ENCODE results near the gene CDC42BPG.

CDC42BPG gene

GRCh38 chr11:64844330-64845128 is at the start of gene CDC42BPG:
TSS of gene CDC42BPG (minus strand) at chr11:64844653. CDS start at chr11:64844569, 84 bp downstream.
- in situ Hi-C loops (cut with MboI; ENCODE audit: low pct_unique_long_range_greater_than_20kb, low sequenced_read_pairs), result no loop called here
- peak; percentile 62 for DNase-seq

- no peak for DNase-seq
- in situ Hi-C loops (cut with MboI; ENCODE audit: low pct_unique_long_range_greater_than_20kb, low sequenced_read_pairs), result no loop called here
Observed at GRCh38 chr11:64893194-64894069, 49.0 kb upstream of the CDC42BPG start.

GRCh38 chr11:64892838-64893193 is 48.4 kb upstream of the CDC42BPG start:
- in situ Hi-C loops (cut with MboI; ENCODE audit: low pct_unique_long_range_greater_than_20kb, low sequenced_read_pairs), result no loop called here
- DNase-seq, result no peak

DNA sequence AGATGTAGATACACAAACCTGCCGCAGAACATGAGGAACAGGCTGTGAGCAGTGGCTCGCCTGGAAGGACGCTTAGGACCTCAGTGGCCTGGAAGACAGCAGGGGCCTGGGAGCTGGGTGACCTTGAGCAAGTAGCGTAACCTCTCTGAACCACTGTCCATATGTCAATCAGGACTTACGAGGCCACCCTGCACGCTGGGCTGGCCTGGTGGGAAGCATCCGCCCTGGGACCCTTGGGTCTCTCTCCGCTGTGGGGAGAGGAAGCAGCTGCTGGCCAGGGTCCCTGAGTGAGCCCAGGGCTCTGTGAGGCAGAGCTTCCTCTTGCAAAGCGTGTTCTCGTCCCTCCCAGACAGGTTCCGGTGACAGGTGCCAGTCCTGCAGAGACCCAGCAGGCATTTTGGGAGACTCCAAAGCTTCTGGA is 48.0 kb upstream of the CDC42BPG start:
- in situ Hi-C loops (cut with MboI; ENCODE audit: low pct_unique_long_range_greater_than_20kb, low sequenced_read_pairs), result no loop called here
- no peak for DNase-seq

GRCh38 chr11:64891880-64892279 is 47.4 kb upstream of the CDC42BPG start:
- no peak for DNase-seq
- in situ Hi-C loops (cut with MboI; ENCODE audit: low pct_unique_long_range_greater_than_20kb, low sequenced_read_pairs), result no loop called here

DNA sequence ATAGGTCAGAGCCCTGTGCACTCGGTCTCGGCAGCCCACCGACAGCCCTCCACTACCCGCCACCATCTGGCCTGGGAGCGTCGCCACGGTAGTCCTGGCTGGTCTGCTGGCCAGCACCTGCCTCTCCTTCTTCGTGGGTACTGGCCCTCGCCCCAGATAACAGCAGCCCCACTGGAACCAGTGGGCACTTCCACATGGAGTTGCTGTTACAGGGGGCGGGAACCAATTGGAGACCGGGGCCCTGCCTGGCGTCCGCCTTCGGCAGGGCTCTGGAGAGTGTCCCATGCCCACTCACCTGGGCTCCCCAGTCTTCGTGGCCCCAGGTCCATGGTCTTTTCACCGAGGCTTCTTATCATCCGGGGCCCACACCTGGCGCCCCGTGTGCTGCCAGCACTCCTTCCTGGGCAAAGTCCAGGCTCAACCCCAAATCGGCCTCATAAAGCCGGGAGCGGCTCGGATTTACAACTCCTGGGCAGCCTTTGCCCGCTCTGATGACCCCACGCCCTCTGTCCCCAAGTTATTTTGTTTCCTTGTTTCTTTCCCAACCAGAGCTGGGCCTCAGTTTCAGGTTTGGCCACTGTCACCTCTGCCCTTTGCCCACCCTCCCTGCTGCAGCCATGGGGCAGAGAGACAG is 46.9 kb upstream of the CDC42BPG start:
- in situ Hi-C loops (cut with MboI; ENCODE audit: low pct_unique_long_range_greater_than_20kb, low sequenced_read_pairs), result no loop called here
- DNase-seq, result no peak

DNA sequence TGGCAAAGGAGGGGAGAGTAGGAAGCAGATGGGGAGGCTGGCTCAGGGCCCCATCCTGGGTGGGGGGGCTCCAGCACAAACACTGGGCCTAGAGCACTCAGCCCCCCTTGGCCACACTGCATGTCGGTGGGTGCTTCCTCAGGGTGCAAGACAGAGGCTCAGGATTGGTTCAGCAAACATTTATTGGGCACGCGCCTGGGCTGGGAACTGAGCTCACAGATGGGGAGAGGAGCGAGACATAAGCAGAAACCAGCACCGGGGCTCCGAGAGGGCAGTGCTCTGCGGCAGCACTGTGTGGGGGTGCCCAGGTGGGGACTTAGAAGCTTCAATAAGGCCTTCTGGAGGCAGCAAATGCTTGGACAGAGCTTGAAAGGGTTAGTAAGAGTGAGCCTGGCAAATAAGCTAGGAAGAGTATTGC is 46.1 kb upstream of the CDC42BPG start:
- in situ Hi-C loops (cut with MboI; ENCODE audit: low pct_unique_long_range_greater_than_20kb, low sequenced_read_pairs), result no loop called here
- no peak for DNase-seq

DNA sequence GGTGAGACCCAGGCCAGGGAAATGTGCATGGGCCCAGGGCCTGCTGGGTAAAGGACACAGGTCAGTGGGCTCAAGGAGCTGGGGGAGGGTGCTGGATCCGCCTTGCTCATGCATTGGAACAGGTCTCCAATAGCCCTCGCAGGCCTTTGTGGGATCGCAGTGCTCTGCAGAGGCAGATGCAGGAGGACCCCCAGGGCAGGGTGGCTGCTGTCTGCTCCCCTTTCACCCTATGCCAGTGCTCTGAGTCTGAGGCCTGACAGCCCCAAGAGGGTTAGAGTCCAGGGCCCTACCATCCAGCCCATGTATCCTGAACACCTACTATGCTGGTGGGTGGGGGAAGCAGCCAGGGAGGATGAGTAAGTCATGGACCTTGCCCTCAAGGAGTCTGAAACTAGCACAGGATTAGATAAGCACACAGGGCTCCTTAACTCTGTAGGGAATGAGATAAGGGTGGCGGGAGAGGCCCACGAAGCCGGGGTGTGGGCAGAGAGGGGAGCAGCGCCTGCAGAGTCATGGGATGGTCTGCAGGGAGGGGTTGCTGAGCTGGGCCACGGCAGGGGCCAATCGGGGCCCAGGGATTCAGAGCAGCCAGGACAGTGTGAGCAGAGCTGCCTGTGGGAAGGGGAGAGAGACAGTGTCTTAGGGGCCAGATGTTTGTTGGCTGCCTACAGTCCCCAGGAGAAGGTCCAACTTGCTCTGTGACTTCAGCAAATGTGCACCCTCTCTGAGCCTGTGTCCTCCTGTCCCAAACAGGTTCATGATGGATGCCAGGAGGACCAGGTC is 44.5 kb upstream of the CDC42BPG start:
- peak; percentile 24 for DNase-seq
- in situ Hi-C loops (cut with MboI; ENCODE audit: low pct_unique_long_range_greater_than_20kb, low sequenced_read_pairs), result no loop called here

GRCh38 chr11:64888406-64888728 is 43.9 kb upstream of the CDC42BPG start:
- in situ Hi-C loops (cut with MboI; ENCODE audit: low pct_unique_long_range_greater_than_20kb, low sequenced_read_pairs), result no loop called here

DNA sequence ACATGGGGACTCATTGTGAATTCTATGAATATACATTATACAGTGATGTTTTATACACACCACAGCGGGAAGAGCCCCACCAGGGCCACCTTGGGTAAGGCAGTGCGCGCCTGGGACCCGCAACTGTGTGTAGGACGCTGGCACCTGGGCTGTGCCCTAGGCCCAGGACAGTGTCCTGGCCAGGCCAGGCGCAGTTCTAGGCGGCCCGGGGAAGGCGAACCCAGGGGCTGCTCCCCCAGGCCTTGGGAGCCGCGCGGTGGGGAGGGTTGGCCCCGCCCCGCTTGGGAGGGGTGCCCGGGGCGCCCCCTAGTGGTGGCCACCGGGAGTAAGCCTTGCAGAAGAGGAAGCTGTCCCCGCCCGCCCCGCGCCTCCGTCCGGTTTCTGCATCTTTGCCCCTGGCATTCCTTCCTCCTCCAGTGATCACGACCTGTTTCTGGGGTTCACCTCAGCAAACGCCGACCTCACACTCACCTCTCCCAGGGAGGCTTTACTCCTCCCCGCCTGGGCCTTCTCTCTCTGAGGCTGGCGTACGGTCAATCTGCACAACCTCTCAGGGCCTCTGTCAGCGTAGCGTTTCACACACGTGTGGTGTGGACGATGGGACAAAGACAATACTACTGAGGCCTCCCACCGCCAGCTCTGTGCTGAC is 43.4 kb upstream of the CDC42BPG start:
- in situ Hi-C loops (cut with MboI; ENCODE audit: low pct_unique_long_range_greater_than_20kb, low sequenced_read_pairs), result no loop called here
- DNase-seq, result peak; percentile 84

More at GRCh38 chr11:64888406-64888728, 43.9 kb upstream of the CDC42BPG start:
- no peak for DNase-seq

DNA sequence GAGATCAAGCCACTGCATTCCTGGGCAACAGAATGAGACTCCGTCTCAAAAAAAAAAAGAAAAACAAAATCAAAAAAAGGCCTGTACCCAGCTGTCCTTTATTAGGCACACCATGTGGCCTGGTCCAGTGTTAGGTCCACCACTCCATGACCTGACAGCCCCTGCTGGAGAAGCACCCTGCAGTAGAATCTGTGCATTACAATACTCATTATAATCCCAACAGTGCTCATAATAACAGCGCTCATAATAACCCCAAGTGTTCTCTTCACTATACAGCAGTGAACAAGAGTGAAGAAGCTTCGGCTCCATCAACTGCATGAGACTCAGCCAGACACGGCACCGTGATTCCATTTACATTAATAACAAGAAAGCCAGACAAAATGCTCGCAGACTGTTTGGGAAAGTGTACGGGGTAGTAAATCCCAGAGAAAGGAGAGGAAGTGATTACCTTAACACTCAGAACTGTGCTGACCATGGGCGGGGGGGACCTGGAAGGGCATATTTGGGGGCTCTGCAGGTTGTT is 42.8 kb upstream of the CDC42BPG start:
- DNase-seq, result no peak
- in situ Hi-C loops (cut with MboI; ENCODE audit: low pct_unique_long_range_greater_than_20kb, low sequenced_read_pairs), result no loop called here

GRCh38 chr11:64885367-64886286 is 41.2 kb upstream of the CDC42BPG start:
- DNase-seq, result peak; percentile 15

DNA sequence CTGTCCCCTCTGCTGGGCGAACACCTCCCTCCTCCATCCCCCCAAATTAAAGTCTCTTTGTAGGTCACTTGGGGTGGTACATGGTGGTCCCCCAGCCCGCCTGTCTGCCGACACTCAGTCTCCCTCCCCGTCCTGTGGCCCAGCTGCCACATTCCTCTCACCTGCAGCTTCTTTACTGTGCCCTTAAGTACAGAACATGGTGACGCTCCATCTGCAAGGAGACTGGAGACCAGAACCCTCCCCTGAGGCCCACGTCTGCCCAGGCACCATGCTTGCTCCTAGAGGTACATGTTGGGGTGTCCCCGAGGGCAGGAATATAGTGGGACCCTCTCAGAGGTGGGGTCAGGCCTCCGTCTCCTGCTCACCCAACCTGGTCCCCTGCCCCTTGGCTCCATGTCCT is 39.6 kb upstream of the CDC42BPG start:
- DNase-seq, result no peak
- in situ Hi-C loops (cut with MboI; ENCODE audit: low pct_unique_long_range_greater_than_20kb, low sequenced_read_pairs), result no loop called here

More at GRCh38 chr11:64885367-64886286, 41.2 kb upstream of the CDC42BPG start:
- in situ Hi-C loops (cut with MboI; ENCODE audit: low pct_unique_long_range_greater_than_20kb, low sequenced_read_pairs), result no loop called here

DNA sequence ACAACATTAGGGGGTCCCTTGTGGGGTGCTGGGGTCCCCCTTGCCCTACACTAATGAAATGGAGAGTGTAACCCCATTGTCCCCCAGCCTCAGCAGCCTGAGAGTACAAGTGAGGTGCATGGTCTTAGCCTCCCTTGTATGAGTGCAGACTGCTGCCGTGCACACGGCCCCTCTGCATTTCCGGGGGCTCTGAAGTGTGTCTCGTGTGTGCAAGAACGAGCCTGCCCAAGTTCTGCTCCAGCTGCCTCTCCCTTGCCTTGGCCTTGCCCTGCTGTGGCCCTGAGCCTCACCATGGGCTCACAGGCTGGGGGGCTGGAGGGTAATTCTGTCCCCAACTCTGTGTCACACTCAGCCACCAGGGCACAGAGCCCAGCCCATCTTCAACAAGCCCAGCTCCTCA is 39.1 kb upstream of the CDC42BPG start:
- no peak for DNase-seq
- in situ Hi-C loops (cut with MboI; ENCODE audit: low pct_unique_long_range_greater_than_20kb, low sequenced_read_pairs), result no loop called here

GRCh38 chr11:64882243-64882642 is 37.8 kb upstream of the CDC42BPG start:
- DNase-seq, result no peak
- in situ Hi-C loops (cut with MboI; ENCODE audit: low pct_unique_long_range_greater_than_20kb, low sequenced_read_pairs), result no loop called here

DNA sequence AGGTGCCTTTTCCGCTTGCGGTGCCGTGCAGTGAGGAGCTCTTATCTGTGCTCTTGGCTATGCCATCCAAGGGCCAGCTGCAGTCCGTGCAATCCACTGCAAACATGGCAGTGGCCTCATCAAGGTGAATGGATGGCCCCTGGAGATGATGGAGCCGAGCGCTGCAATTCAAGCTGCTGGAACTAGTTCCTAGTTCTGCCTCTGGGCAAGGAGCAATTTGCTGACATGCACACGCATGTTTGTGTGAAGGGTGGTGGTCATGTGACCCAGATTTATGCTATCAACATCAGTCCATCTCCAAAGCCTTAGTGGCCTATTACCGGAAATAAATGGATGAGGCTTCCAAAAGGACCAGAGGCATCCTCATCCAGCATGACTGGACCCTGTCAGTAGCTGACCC is 37.0 kb upstream of the CDC42BPG start:
- no peak for DNase-seq
- in situ Hi-C loops (cut with MboI; ENCODE audit: low pct_unique_long_range_greater_than_20kb, low sequenced_read_pairs), result no loop called here

- in situ Hi-C loops (cut with MboI; ENCODE audit: low pct_unique_long_range_greater_than_20kb, low sequenced_read_pairs), result no loop called here
- DNase-seq, result no peak
Observed at GRCh38 chr11:64880240-64881001, 36.0 kb upstream of the CDC42BPG start.

All from KBM-7 (cell line).